Endodermal cell (in vitro differentiated cells): ENCODE results near the gene CYP2A13. TPM values are rescaled to one million over a fixed set of nuclear protein-coding genes. Genes with fewer than 3 reads are reported as not detected.
A peak's percentile ranks its signal among the peaks of the same experiment; 100 is the strongest.
"Not testable (repeated sequence)": the region's sequence is repeated elsewhere in the genome, so short reads cannot be mapped to it uniquely, and the experiment has no call there.

Source experiments
- DNase-seq: peaks from one replicate; pipeline ENCODE4 v3.0.0-alpha.2; 2017
- H3K27ac ChIP-seq: 2 replicates; pipeline ENCODE4 v1.5.1; 2013; ENCODE audit warnings: mild to moderate bottlenecking, low read depth, low read length, moderate library complexity
- H3K27me3 ChIP-seq: 2 replicates; pipeline ENCODE4 v1.6.1; 2013; ENCODE audit warnings: mild to moderate bottlenecking, low read length, moderate library complexity; ENCODE audit not compliant: insufficient read depth, control insufficient read depth, poor library complexity, severe bottlenecking
- H3K36me3 ChIP-seq: 2 replicates; pipeline ENCODE4 v1.7.0; 2013; ENCODE audit warnings: mild to moderate bottlenecking, low read length, moderate library complexity; ENCODE audit not compliant: control insufficient read depth, insufficient read depth
- H3K4me1 ChIP-seq: one replicate; pipeline ENCODE4 v1.7.0; 2013; ENCODE audit warnings: low read length; ENCODE audit not compliant: control insufficient read depth, insufficient read depth
- H3K4me3 ChIP-seq: 2 replicates; pipeline ENCODE4 v1.5.1; 2013; ENCODE audit warnings: mild to moderate bottlenecking, low read length, moderate library complexity
- H3K9ac ChIP-seq: 2 replicates; pipeline ENCODE4 v1.6.1; 2013; ENCODE audit warnings: mild to moderate bottlenecking, low read length, moderate library complexity; ENCODE audit not compliant: poor library complexity, severe bottlenecking; ENCODE audit errors: extremely low read depth
- H3K9me3 ChIP-seq: 2 replicates; pipeline ENCODE4 v1.6.1; 2013; ENCODE audit warnings: mild to moderate bottlenecking, low read length, moderate library complexity; ENCODE audit not compliant: control insufficient read depth
- H3K27ac Mint-ChIP-seq: 2 replicates; pipeline ENCODE4 v1.8.0; 2020; ENCODE audit warnings: mixed read lengths
- H3K27me3 Mint-ChIP-seq: 2 replicates; pipeline ENCODE4 v1.8.0; 2021; ENCODE audit warnings: mild to moderate bottlenecking, mixed read lengths; ENCODE audit not compliant: insufficient read depth
- H3K36me3 Mint-ChIP-seq: 2 replicates; pipeline ENCODE4 v1.8.0; 2020; ENCODE audit warnings: low read depth, mixed read lengths
- H3K4me1 Mint-ChIP-seq: 2 replicates; pipeline ENCODE4 v1.8.0; 2020; ENCODE audit warnings: mixed read lengths
- H3K4me3 Mint-ChIP-seq: 2 replicates; pipeline ENCODE4 v1.8.0; 2020; ENCODE audit warnings: mild to moderate bottlenecking, moderate library complexity, mixed read lengths
- H3K9me3 Mint-ChIP-seq: 2 replicates; pipeline ENCODE4 v1.8.0; 2020; ENCODE audit warnings: mild to moderate bottlenecking, mixed read lengths
- WGBS, 2 experiments: methylation state at CpG; one replicate each; pipeline versions ENCODE4 v1.1.5 to v1.1.7; 2013; ENCODE audit warnings: missing lambda C conversion rate in 2 of 2, mixed read lengths in 1 of 2; ENCODE audit not compliant: insufficient coverage in 1 of 2, insufficient read length in 1 of 2; 5-methylcytosine and 5-hydroxymethylcytosine counted together
- total RNA-seq, 2 donors: library from RNA; stranded (reverse); fragmentation: NEBNext Ultra II Directional in 1 of 2; extraction: Animal tissue kit (Norgen Biotek cat#: 25700) in 1 of 2; gene quantifications; 2 replicates in 1 of 2; 3 replicates in 1 of 2; pipeline ENCODE4 v1.2.1, GENCODE V29; 2021
- TF ChIP-seq, protein P1 (sequence below): fragments of 200-600 bp; sonication (generic); conservative IDR thresholded peaks from 2 replicates; pipeline ENCODE4 v1.5.0; 2021; ENCODE audit warnings: antibody characterized with exemption, mild to moderate bottlenecking

CYP2A13 gene
- total RNA-seq, 2 donors from 2014 or later: not detected

- Histone ChIP-seq H3K9ac (no peak overlapping the region), H3K27me3 (peaks cover 7% of the 10 kb centered on the region), H3K9me3 (no peaks in the 10 kb centered on the region), H3K36me3 (no peaks in the 10 kb centered on the region), H3K4me1 (no peaks in the 10 kb centered on the region), H3K4me3 (no peak overlapping the region), H3K27ac (no peak overlapping the region)
- DNase-seq: peak; percentile 11
- H3K27me3 Mint-ChIP-seq: peaks cover 37% of the 10 kb centered on the region
- H3K4me1 Mint-ChIP-seq: peaks cover 6% of the 10 kb centered on the region
- H3K27ac Mint-ChIP-seq: no peak overlapping the region
- no peak overlapping the region for H3K4me3 Mint-ChIP-seq
- WGBS, 2 experiments: 93 to 95% methylated on average over 6 to 11 of the region's 11 CpGs
- H3K9me3 Mint-ChIP-seq: peaks cover 3% of the 10 kb centered on the region
- H3K36me3 Mint-ChIP-seq: no peaks in the 10 kb centered on the region
- TF ChIP-seq, protein P1, sequence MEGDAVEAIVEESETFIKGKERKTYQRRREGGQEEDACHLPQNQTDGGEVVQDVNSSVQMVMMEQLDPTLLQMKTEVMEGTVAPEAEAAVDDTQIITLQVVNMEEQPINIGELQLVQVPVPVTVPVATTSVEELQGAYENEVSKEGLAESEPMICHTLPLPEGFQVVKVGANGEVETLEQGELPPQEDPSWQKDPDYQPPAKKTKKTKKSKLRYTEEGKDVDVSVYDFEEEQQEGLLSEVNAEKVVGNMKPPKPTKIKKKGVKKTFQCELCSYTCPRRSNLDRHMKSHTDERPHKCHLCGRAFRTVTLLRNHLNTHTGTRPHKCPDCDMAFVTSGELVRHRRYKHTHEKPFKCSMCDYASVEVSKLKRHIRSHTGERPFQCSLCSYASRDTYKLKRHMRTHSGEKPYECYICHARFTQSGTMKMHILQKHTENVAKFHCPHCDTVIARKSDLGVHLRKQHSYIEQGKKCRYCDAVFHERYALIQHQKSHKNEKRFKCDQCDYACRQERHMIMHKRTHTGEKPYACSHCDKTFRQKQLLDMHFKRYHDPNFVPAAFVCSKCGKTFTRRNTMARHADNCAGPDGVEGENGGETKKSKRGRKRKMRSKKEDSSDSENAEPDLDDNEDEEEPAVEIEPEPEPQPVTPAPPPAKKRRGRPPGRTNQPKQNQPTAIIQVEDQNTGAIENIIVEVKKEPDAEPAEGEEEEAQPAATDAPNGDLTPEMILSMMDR: no peak
Measured at GRCh38 chr19:41123716-41124294, 35.6 kb downstream of the CYP2A13 start.

- H3K36me3 ChIP-seq, H3K9me3 ChIP-seq, H3K27ac ChIP-seq, H3K9me3 Mint-ChIP-seq, H3K4me1 ChIP-seq, H3K4me3 Mint-ChIP-seq, H3K9ac ChIP-seq, H3K4me1 Mint-ChIP-seq, H3K36me3 Mint-ChIP-seq, H3K27ac Mint-ChIP-seq, H3K4me3 ChIP-seq: not testable (repeated sequence)
- peaks cover 18% of the 10 kb centered on the region for H3K27me3 ChIP-seq
- TF ChIP-seq, protein P1: peak; percentile 89
- peak; percentile 83 for DNase-seq
- 67 to 82% methylated on average over 1 of the region's 2 CpGs for WGBS, 2 experiments
- H3K27me3 Mint-ChIP-seq: peaks cover 43% of the 10 kb centered on the region
Measured at GRCh38 chr19:41126765-41127203, 38.5 kb downstream of the CYP2A13 start.

GRCh38 chr19:41127362-41127761 is 39.1 kb downstream of the CYP2A13 start:
- Mint-ChIP-seq H3K27me3 (peaks cover 49% of the 10 kb centered on the region), H3K4me3 (peak overlapping the region; percentile 40), H3K27ac (peak overlapping the region; percentile 12)
- peaks cover 22% of the 10 kb centered on the region for H3K27me3 ChIP-seq
- not testable (repeated sequence) for H3K9ac ChIP-seq, H3K9me3 Mint-ChIP-seq, H3K9me3 ChIP-seq, H3K36me3 ChIP-seq, H3K27ac ChIP-seq, DNase-seq, H3K4me1 ChIP-seq, H3K36me3 Mint-ChIP-seq, H3K4me3 ChIP-seq, H3K4me1 Mint-ChIP-seq
- 75 to 77% methylated on average over 4 to 7 of the region's 7 CpGs for WGBS, 2 experiments
